ENCODE measurements around the gene ANKRD11.

The ANKRD11 gene

DNA sequence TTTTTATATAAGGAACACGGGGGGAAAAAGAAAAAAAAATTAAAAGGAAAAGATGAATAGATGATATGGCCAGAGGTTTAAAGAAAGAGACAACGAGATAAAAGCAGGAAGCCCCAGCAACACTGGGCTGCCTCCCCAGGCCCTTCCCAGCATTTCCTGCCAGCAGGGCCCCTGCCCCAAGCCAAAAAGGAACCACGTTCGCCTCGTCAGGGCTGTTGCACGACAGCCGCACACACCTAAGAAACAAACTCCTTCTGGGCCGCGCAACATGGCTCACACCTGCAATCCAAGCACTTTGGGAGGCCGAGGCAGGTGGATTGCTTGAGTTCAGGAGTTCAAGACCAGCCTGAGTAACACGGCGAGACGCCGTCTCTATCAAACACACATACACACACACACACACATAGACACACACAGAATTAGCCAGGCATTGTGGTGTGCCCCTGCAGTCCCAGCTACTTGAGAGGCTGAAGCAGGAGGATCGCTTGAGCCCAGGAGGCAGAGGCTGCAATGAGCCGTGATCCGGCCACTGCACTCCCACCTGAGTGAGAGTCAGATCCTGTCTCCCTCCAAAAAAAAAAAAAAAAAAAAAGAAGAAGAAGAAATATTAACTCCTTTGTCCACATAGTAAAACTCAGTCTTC is 83.0 kb downstream of the ANKRD11 start:
- TF ChIP-seq SIN3A (IDR thresholded peaks at IDR 0.05; ENCODE audit: borderline replicate concordance, insufficient read depth, low read length), result no peak
- TF ChIP-seq POLR2AphosphoS5 (IDR thresholded peaks at IDR 0.05; ENCODE audit: low read depth, low read length), result no peak
- no peak for TF ChIP-seq FOXP2 (optimal IDR thresholded peaks at IDR 0.05; ENCODE audit: borderline replicate concordance, extremely low read depth, extremely low read length, insufficient read depth)
- no peak for TF ChIP-seq TAF1 (IDR thresholded peaks at IDR 0.05; ENCODE audit: borderline replicate concordance, insufficient read depth, low read length)
- TF ChIP-seq, protein P1, sequence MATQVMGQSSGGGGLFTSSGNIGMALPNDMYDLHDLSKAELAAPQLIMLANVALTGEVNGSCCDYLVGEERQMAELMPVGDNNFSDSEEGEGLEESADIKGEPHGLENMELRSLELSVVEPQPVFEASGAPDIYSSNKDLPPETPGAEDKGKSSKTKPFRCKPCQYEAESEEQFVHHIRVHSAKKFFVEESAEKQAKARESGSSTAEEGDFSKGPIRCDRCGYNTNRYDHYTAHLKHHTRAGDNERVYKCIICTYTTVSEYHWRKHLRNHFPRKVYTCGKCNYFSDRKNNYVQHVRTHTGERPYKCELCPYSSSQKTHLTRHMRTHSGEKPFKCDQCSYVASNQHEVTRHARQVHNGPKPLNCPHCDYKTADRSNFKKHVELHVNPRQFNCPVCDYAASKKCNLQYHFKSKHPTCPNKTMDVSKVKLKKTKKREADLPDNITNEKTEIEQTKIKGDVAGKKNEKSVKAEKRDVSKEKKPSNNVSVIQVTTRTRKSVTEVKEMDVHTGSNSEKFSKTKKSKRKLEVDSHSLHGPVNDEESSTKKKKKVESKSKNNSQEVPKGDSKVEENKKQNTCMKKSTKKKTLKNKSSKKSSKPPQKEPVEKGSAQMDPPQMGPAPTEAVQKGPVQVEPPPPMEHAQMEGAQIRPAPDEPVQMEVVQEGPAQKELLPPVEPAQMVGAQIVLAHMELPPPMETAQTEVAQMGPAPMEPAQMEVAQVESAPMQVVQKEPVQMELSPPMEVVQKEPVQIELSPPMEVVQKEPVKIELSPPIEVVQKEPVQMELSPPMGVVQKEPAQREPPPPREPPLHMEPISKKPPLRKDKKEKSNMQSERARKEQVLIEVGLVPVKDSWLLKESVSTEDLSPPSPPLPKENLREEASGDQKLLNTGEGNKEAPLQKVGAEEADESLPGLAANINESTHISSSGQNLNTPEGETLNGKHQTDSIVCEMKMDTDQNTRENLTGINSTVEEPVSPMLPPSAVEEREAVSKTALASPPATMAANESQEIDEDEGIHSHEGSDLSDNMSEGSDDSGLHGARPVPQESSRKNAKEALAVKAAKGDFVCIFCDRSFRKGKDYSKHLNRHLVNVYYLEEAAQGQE (IDR thresholded peaks at IDR 0.05; ENCODE audit: insufficient read depth in 1 of 2, low read depth in 2 of 2, low read length in 2 of 2), result no peak

DNA sequence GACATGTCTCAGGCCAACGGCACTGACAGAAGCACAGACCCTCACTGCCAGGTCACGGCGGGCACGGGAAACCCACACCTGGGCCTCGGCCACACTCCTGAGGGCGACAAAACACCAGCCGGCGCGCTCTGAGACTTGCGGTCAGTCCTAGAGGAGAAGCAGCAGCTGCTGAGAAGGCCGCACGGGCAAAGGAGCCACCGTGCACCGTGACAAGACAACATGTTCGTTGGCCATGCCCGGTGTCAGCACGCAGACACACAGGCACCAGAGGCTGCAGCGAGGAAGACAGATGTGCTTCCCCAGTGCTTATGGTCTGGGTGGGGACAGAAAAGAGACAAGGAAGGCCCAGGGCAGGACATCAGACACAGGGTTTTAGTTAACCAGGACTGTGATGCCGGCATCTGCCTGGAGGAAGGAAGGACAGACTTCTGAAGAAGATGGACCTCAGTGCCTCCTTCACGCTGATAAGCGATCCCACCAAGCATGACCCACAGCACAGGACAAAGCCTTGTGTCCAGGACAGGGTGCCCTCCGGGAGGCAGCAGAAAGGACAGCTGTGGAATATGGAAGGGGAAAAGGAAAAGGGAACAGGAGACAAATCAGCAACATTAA is 84.0 kb downstream of the ANKRD11 start:
- TF ChIP-seq, protein P1 (IDR thresholded peaks at IDR 0.05; ENCODE audit: insufficient read depth in 1 of 2, low read depth in 2 of 2, low read length in 2 of 2), result no peak
- TF ChIP-seq FOXP2 (optimal IDR thresholded peaks at IDR 0.05; ENCODE audit: borderline replicate concordance, extremely low read depth, extremely low read length, insufficient read depth) (no peak), SIN3A (IDR thresholded peaks at IDR 0.05; ENCODE audit: borderline replicate concordance, insufficient read depth, low read length) (no peak), POLR2AphosphoS5 (IDR thresholded peaks at IDR 0.05; ENCODE audit: low read depth, low read length) (no peak), TAF1 (IDR thresholded peaks at IDR 0.05; ENCODE audit: borderline replicate concordance, insufficient read depth, low read length) (no peak)

DNA sequence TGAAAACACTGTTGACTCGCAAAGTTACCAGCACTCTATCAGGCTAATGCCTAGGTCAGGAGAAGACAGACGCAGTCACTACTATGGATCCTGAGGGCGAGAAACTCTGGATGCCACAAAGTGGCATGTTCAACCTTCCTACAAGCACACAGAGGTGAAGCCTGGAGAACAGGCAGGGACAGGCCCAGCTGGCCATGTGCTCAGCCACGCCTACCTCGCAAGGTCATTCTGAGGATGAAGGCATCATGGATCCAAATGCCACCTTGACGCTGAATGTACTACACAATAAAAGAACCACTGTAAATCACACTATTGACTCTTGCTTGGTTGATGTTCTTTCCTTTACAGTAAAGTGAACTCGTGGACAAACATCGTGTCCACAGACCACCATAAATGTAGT is 85.8 kb downstream of the ANKRD11 start:
- no peak for TF ChIP-seq FOXP2 (optimal IDR thresholded peaks at IDR 0.05; ENCODE audit: borderline replicate concordance, extremely low read depth, extremely low read length, insufficient read depth)
- TF ChIP-seq POLR2AphosphoS5 (IDR thresholded peaks at IDR 0.05; ENCODE audit: low read depth, low read length), result no peak
- TF ChIP-seq TAF1 (IDR thresholded peaks at IDR 0.05; ENCODE audit: borderline replicate concordance, insufficient read depth, low read length), result no peak
- TF ChIP-seq, protein P1 (IDR thresholded peaks at IDR 0.05; ENCODE audit: insufficient read depth in 1 of 2, low read depth in 2 of 2, low read length in 2 of 2), result no peak
- TF ChIP-seq SIN3A (IDR thresholded peaks at IDR 0.05; ENCODE audit: borderline replicate concordance, insufficient read depth, low read length), result no peak

DNA sequence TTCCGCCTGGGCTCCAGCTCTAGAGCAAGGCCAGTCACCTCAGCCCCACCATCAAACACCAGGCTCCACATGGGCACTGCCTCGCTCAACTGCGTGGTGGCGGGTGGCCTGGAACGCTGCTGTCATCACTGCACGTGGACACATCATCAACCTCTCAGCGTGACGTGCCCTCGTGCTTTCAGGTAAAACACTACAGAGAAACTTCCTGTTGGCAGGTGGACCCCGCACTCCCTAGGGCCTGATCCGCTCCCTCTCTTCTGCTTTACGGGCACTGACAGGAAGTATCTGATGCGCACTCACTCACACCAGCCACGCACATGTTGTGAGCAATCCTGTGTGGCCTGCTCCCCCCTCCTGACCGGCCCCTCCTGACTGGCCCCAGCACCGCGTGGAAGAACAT is 87.4 kb downstream of the ANKRD11 start:
- no peak for TF ChIP-seq SIN3A (IDR thresholded peaks at IDR 0.05; ENCODE audit: borderline replicate concordance, insufficient read depth, low read length)
- no peak for TF ChIP-seq FOXP2 (optimal IDR thresholded peaks at IDR 0.05; ENCODE audit: borderline replicate concordance, extremely low read depth, extremely low read length, insufficient read depth)

DNA sequence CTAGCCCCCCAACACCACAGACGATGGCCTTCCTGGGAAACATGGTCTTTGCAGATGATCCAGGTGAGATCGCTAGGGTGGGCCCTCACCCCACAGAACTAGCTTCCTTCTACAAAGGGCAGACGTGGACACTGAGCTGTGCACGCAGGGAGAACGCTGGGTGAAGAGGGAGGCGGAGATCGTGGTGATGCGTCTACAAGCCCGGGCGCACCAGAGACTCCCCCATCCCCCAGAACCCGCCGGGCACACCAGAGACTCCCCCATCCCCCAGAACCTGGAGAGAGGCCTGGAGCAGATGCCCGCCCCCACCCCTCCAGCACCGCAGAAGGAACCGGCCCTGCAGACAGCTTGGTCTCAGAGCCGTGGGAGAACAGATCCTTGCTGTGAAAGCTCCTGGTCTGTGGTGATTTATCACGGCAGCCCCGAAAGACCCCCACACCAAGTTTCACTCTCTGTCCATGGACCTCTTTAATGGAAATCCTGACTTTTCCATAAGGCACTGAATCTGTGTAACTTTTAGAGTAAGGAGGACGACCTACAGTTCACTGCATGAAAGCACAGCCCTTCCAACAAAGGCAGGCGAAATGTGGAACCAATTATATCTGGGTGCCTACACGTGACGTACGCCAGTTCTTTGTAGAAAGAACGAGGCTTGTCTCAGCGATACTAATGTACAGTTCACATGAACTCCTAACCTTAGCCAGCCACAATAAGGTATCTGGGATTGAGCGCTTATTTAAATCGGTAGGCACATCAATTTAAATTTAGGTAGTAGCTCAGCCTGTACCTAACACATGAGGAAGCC is 88.5 kb downstream of the ANKRD11 start:
- TF ChIP-seq FOXP2 (optimal IDR thresholded peaks at IDR 0.05; ENCODE audit: borderline replicate concordance, extremely low read depth, extremely low read length, insufficient read depth) (no peak), TAF1 (IDR thresholded peaks at IDR 0.05; ENCODE audit: borderline replicate concordance, insufficient read depth, low read length) (no peak), SIN3A (IDR thresholded peaks at IDR 0.05; ENCODE audit: borderline replicate concordance, insufficient read depth, low read length) (no peak), POLR2AphosphoS5 (IDR thresholded peaks at IDR 0.05; ENCODE audit: low read depth, low read length) (no peak)
- TF ChIP-seq, protein P1 (IDR thresholded peaks at IDR 0.05; ENCODE audit: insufficient read depth in 1 of 2, low read depth in 2 of 2, low read length in 2 of 2), result no peak
